Fibroblast of peridontal ligament (primary cell): Measurements from ENCODE around the gene GFOD1.
"Not testable (repeated sequence)": the region's sequence is repeated elsewhere in the genome, so short reads cannot be mapped to it uniquely, and the experiment has no call there.

Source experiments
- DNase-seq: peaks from one replicate; pipeline ENCODE4 v3.0.0-alpha.2; 2010; ENCODE audit errors: extremely low read depth

GFOD1 gene

GRCh38 chr6:13511913-13512717 is 24.7 kb upstream of the GFOD1 start:
- DNase-seq: no peak

- DNase-seq: not testable (repeated sequence)
Observed at GRCh38 chr6:13511141-13511571, 23.8 kb upstream of the GFOD1 start.

GRCh38 chr6:13510433-13510832 is 23.0 kb upstream of the GFOD1 start:
- not testable (repeated sequence) for DNase-seq

GRCh38 chr6:13508711-13509705 is 21.6 kb upstream of the GFOD1 start:
- peak; percentile 100 for DNase-seq

- no peak for DNase-seq
Observed at GRCh38 chr6:13507306-13507860, 20.0 kb upstream of the GFOD1 start.

- DNase-seq: no peak
Observed at GRCh38 chr6:13505345-13505734, 17.9 kb upstream of the GFOD1 start.

- no peak for DNase-seq
Observed at GRCh38 chr6:13504611-13505344, 17.4 kb upstream of the GFOD1 start.

GRCh38 chr6:13500915-13501314 is 13.5 kb upstream of the GFOD1 start:
- no peak for DNase-seq

GRCh38 chr6:13500264-13500663 is 12.9 kb upstream of the GFOD1 start:
- no peak for DNase-seq

GRCh38 chr6:13496513-13497190 is 9.3 kb upstream of the GFOD1 start:
- no peak for DNase-seq

GRCh38 chr6:13495818-13496217 is 8.4 kb upstream of the GFOD1 start:
- DNase-seq: no peak

- DNase-seq: no peak
Observed at GRCh38 chr6:13495112-13495776, 7.8 kb upstream of the GFOD1 start.

- DNase-seq: no peak
Observed at GRCh38 chr6:13494137-13494536, 6.7 kb upstream of the GFOD1 start.

GRCh38 chr6:13493147-13493546 is 5.7 kb upstream of the GFOD1 start:
- no peak for DNase-seq

GRCh38 chr6:13492357-13492756 is 5.0 kb upstream of the GFOD1 start:
- DNase-seq: no peak

GRCh38 chr6:13491538-13491937 is 4.1 kb upstream of the GFOD1 start:
- DNase-seq: no peak

- DNase-seq: no peak
Observed at GRCh38 chr6:13490402-13490801, 3.0 kb upstream of the GFOD1 start.

- no peak for DNase-seq
Observed at GRCh38 chr6:13488896-13489237, 1.5 kb upstream of the GFOD1 start.

GRCh38 chr6:13488015-13488895 is 855 bp upstream of the GFOD1 start:
- DNase-seq: no peak
